Muscle layer of colon (tissue), 2 donors: ENCODE data around the gene HSPA12A.
"Not testable (repeated sequence)": the region's sequence is repeated elsewhere in the genome, so short reads cannot be mapped to it uniquely, and the experiment has no call there.

Experiments used
- H3K27ac ChIP-seq: one replicate; pipeline ENCODE4 v1.7.0; 2013; ENCODE audit warnings: low read depth, mild to moderate bottlenecking, low read length, moderate library complexity
- H3K27me3 ChIP-seq, 2 donors: one replicate each; pipeline ENCODE4 v1.7.0; 2013; ENCODE audit warnings: low read length in 2 of 2, mild to moderate bottlenecking in 2 of 2; ENCODE audit not compliant: insufficient read depth in 2 of 2, control insufficient read depth in 1 of 2
- H3K36me3 ChIP-seq: one replicate; pipeline ENCODE4 v1.7.0; 2013; ENCODE audit warnings: mild to moderate bottlenecking, low read length; ENCODE audit not compliant: insufficient read depth
- H3K4me1 ChIP-seq: one replicate; pipeline ENCODE4 v1.7.0; 2013; ENCODE audit warnings: mild to moderate bottlenecking, low read length; ENCODE audit not compliant: insufficient read depth
- H3K4me3 ChIP-seq, 2 donors: one replicate each; pipeline ENCODE4 v1.7.0; 2013; ENCODE audit warnings: low read length in 2 of 2, low read depth in 1 of 2, mild to moderate bottlenecking in 1 of 2, moderate library complexity in 1 of 2
- H3K9ac ChIP-seq: one replicate; pipeline ENCODE4 v1.7.0; 2013; ENCODE audit warnings: low read length
- H3K9me3 ChIP-seq: one replicate; pipeline ENCODE4 v1.7.0; 2013; ENCODE audit warnings: mild to moderate bottlenecking, low read length
- donor health status: abdominal sarcoma.
- donor health status: Adenocarcinoma of cecum.

Gene HSPA12A

GRCh38 chr10:116720668-116721546, 21.5 kb downstream of the HSPA12A start:
- peaks cover 14% of the 10 kb centered on the region for H3K4me1 ChIP-seq
- H3K27me3 ChIP-seq = no peaks in the 10 kb centered on the region
- H3K27ac ChIP-seq = no peak overlapping the region
- H3K36me3 ChIP-seq = no peaks in the 10 kb centered on the region
- no peaks in the 10 kb centered on the region for H3K9me3 ChIP-seq
- H3K4me3 ChIP-seq = no peak overlapping the region
- H3K9ac ChIP-seq = no peak overlapping the region

DNA sequence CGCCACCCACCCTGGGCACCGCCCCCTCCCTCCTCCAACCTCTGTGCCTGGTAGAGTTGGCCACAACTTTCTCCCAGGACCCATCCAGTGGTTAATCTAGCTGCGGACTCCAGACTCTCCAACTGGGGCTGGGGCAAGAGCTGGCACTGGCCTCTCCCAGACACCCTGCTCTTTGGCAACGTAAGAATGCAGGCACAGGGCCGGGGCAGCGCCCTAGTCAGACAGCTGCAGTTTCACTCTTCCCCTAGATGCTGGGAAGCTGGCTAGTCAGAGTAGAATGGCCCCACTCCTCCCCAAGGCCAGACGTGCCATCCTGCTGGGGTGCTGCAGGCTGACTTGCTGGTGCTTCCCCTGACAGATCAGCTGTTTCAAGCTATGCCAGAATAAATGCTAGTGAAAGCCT, 22.1 kb downstream of the HSPA12A start:
- H3K4me3 ChIP-seq = no peak overlapping the region
- no peaks in the 10 kb centered on the region for H3K27me3 ChIP-seq
- H3K9me3 ChIP-seq = no peaks in the 10 kb centered on the region
- H3K9ac ChIP-seq = no peak overlapping the region
- H3K4me1 ChIP-seq = peaks cover 19% of the 10 kb centered on the region
- no peak overlapping the region for H3K27ac ChIP-seq
- H3K36me3 ChIP-seq = no peaks in the 10 kb centered on the region

DNA sequence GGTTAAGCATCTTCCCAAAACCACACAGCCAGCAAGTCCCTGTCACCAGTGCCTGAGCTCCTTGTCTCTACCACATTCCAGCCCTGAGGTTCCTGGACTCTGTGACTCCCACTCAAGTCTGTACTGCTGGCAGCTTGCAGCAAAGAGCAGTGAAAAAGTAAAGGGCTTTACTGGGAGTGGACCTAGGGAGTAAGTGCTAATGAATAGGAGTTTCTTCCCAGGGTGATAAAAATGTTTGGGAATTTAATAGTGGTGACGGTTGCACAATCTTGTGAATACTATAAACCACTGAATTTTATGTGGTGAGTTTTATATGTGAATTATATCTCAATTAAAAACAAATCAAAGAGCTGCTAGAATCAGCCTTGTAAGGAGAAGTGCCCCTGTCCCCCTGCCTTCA, 22.6 kb downstream of the HSPA12A start:
- no peaks in the 10 kb centered on the region for H3K36me3 ChIP-seq
- H3K27me3 ChIP-seq = no peaks in the 10 kb centered on the region
- H3K4me1 ChIP-seq = peaks cover 19% of the 10 kb centered on the region
- H3K27ac ChIP-seq = no peak overlapping the region
- no peaks in the 10 kb centered on the region for H3K9me3 ChIP-seq
- no peak overlapping the region for H3K9ac ChIP-seq
- no peak overlapping the region for H3K4me3 ChIP-seq

DNA sequence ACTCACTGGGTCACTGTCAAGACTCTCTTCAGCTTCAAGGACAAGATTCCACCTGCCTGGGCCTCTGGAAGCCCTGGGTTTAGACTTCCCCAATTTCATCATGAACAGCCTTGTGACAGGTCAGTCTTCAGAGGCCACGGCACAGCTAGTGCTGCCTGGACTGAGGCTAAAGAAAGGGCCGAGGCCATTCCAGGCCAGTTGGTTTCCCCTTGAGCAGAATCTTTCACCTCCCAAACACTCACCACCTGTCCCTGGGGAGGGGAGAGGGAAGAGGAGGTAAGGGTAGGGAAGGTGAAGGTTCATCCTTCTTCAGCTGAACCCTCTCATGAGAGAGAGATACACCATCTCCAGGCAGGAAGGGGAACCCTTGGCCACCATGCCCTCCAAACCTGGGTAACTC, 24.3 kb downstream of the HSPA12A start:
- no peaks in the 10 kb centered on the region for H3K27me3 ChIP-seq
- no peaks in the 10 kb centered on the region for H3K36me3 ChIP-seq
- H3K9me3 ChIP-seq = no peaks in the 10 kb centered on the region
- peaks cover 19% of the 10 kb centered on the region for H3K4me1 ChIP-seq
- no peak overlapping the region for H3K27ac ChIP-seq
- H3K9ac ChIP-seq = no peak overlapping the region
- H3K4me3 ChIP-seq = no peak overlapping the region

DNA sequence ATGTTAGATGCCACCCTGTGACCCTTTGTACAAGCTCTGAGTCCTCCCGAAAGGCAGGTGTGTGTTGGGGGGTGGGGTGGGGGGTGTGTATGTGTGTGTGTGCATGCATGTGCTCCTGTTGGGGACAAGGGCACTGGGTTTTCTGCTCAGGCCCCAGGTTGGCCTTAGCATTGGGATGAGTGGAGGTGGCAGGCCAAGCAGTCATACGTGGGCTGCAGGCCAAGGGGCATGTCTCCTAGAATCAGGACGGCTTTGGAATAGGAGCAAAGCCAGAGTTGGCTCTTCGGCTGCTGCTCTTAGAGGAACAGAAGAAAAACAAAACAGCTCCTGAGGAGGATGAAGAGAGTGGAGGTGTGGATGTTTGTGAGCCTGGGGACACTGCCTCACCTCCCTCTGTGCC, 26.0 kb downstream of the HSPA12A start:
- no peak overlapping the region for H3K4me3 ChIP-seq
- H3K27me3 ChIP-seq = no peaks in the 10 kb centered on the region
- no peak overlapping the region for H3K27ac ChIP-seq

DNA sequence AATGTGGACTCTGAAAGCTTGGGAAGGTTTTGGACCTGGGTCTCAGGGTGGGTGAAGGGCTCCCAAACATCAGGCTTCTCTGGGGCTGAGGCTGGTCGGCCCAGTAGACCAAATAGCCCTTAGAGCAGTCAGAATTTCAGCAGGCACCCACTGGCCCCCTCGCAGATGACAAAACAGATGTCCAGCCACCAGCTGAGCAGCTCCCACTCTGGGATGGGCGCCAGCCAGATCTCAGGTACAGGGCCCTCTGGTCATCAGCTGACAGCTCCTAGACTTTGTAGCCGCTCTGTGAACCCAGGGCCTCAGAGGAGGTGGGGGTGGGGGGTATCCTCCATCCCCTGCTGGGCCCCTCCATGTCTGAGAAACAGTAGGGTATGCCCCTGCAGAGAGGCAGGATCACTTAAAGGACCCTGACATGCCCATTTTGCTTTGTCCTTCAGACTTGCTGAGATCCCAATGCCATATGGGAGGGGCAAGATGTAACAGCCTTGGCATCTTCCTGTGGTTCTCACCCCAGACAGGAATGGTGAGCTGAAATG, 26.5 kb downstream of the HSPA12A start:
- no peaks in the 10 kb centered on the region for H3K9me3 ChIP-seq
- no peaks in the 10 kb centered on the region for H3K36me3 ChIP-seq
- H3K4me3 ChIP-seq = no peak overlapping the region
- no peak overlapping the region for H3K27ac ChIP-seq
- H3K9ac ChIP-seq = no peak overlapping the region
- peaks cover 19% of the 10 kb centered on the region for H3K4me1 ChIP-seq
- H3K27me3 ChIP-seq = no peaks in the 10 kb centered on the region

More for the DNA sequence above, 26.0 kb downstream of the HSPA12A start:
- Histone ChIP-seq H3K9me3 (no peaks in the 10 kb centered on the region), H3K4me1 (peaks cover 19% of the 10 kb centered on the region), H3K36me3 (no peaks in the 10 kb centered on the region), H3K9ac (no peak overlapping the region)

DNA sequence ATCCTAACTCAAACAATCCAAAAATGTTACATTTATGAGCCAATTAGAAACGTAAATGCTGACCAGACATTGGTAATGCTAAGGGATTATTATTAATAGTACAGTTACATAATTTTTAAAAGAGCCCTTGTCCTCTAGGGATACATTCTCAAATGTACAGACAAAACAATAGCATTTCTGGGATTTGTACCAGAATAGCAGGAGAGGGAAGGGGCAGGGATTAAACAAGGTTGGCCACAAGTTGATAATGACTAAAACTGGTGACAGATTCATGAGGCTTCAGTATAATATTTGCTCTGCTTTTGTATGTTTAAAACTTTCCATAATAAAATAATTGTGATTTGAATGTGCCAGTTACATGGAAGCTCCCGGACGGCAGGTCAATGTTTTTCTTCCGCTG, 27.0 kb downstream of the HSPA12A start:
- Histone ChIP-seq H3K9me3 (no peaks in the 10 kb centered on the region), H3K9ac (no peak overlapping the region)

DNA sequence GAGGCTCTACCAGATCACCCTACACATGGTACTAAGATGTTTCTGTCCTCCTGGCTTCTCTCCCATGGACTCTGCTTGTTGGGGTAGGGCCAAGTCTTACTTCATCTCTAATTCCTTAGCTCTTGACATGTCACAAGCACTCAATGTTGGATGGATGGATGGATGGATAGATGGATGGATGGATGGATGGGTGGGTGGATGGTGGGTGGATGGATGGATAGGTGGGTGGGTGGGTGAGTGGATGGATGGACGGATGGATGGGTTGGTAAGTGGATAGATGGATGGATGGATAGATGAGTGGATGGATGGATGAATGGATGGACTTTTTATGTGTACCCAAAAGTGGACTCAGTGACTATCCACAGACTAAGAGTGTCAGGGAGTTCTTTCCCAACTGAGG, 28.5 kb downstream of the HSPA12A start:
- Histone ChIP-seq H3K36me3 (no peaks in the 10 kb centered on the region), H3K4me3 (no peak overlapping the region), H3K9me3 (no peaks in the 10 kb centered on the region), H3K27me3 (no peaks in the 10 kb centered on the region), H3K27ac (no peak overlapping the region), H3K9ac (no peak overlapping the region), H3K4me1 (peaks cover 19% of the 10 kb centered on the region)

More for the DNA sequence above, 27.0 kb downstream of the HSPA12A start:
- Histone ChIP-seq H3K27me3 (no peaks in the 10 kb centered on the region), H3K36me3 (no peaks in the 10 kb centered on the region), H3K27ac (no peak overlapping the region), H3K4me3 (no peak overlapping the region), H3K4me1 (peaks cover 19% of the 10 kb centered on the region)

DNA sequence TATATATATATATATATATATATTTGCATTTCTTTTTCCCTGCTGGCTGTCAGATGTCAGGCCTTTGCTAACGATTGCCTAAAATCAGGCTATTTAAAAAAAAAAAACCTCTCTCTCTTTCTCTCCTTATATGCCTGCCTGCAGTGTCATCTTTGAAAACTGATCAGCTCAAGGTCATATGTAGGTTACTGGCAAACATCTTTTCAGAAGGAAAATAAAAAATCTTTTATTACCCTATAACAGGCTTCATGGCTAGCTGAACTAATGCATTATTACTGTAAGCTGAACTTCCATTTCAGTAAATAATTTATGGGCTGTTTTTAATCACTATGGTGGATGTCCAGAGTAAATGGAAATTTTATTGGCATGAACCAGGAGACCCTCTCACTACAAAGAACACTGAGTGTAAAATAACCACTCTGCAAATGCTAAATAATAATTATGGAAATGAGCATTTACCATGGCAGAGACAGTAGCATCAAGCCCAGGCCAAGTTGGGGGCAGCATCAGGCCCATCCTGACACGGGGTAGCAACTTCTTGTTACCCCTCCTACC, 29.3 kb downstream of the HSPA12A start:
- H3K27ac ChIP-seq = no peak overlapping the region
- no peaks in the 10 kb centered on the region for H3K27me3 ChIP-seq
- H3K36me3 ChIP-seq = no peaks in the 10 kb centered on the region
- H3K9ac ChIP-seq = no peak overlapping the region
- peaks cover 19% of the 10 kb centered on the region for H3K4me1 ChIP-seq
- no peak overlapping the region for H3K4me3 ChIP-seq
- H3K9me3 ChIP-seq = no peaks in the 10 kb centered on the region

DNA sequence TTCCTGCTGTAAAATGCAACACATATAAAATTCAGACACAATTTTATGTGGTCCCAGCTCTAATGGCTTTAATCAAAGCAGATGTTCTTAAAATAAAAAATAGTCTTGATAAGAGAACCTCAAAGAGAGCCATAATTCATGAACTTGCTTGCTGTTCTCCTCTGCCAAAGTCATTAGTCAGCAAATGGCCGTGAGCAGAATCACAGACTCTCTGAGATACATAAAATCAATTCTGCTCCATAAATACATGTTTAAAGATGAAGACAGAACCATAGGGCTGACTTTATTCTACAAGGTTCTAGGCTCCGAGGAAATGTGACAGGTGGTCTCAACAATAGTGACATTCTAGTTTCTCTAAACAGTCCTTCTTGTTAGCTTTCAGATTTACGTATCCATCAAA, 29.8 kb downstream of the HSPA12A start:
- Histone ChIP-seq H3K4me3 (no peak overlapping the region), H3K9me3 (no peaks in the 10 kb centered on the region), H3K36me3 (no peaks in the 10 kb centered on the region), H3K27ac (no peak overlapping the region), H3K27me3 (no peaks in the 10 kb centered on the region), H3K4me1 (peaks cover 19% of the 10 kb centered on the region), H3K9ac (no peak overlapping the region)

DNA sequence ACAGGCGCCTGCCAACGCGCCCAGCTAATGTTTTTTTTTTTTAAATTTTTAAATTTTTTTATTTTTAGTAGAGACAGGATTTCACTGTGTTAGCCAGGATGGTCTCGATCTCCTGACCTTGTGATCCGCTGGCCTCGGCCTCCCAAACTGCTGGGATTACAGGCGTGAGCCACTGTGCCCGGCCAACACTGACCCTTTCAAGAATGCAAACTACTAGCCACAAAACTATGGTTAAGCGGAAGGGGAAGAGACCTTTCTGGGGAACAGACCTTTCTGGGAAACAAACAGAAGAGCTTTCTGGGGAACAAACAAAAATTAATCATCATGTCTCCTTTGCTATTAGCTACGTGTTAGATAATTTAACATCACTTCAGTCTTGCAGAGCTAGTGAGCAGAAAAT, 30.6 kb downstream of the HSPA12A start:
- H3K4me1 ChIP-seq = peaks cover 14% of the 10 kb centered on the region
- not testable (repeated sequence) for H3K27ac ChIP-seq, H3K4me3 ChIP-seq, H3K27me3 ChIP-seq, H3K36me3 ChIP-seq, H3K9me3 ChIP-seq, H3K9ac ChIP-seq
